HG03045 (cell line): ENCODE results near the gene MSI2.

ENCODE experiments used
- ATAC-seq: cut with Tn5 transposase; IDR thresholded peaks from one replicate; pipeline ENCODE4 v1.9.1; 2021; ENCODE audit warnings: mild to moderate bottlenecking, moderate library complexity; ENCODE audit not compliant: unreplicated experiment

MSI2 gene

GRCh38 chr17:57665696-57666095, 409.4 kb downstream of the MSI2 start:
- ATAC-seq = no peak

DNA sequence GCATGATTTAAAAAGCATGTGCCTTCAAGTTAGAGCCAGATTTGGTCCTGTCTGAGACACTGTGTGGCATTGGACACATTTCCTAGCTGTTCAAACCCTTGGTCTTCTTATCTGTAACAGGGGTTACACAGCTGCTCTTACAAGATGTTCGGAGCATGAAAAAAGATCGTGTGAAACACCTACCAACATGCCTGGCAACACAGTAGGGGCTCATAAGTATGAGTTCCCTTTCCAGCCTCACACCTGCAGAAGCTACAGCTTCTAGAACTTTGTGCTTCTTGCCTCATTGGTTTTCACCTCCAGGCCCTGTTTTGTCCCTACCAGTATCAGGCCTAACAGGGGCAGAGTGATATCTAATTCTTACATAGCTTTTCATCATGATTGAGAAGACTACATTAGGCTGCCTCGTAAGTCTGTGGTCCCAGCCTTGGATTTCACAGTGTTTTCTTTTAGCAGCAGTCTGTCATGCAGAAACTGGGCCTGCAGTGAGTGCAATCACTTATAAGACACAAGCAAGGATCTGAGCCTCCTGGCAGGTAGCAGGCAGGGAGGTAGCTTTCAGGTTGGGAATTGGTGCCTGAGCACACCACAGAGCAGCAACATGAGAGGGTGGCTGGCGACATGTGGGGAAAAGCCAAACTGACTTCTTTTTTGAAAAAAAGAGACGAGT, 410.0 kb downstream of the MSI2 start:
- ATAC-seq = no peak

- no peak for ATAC-seq
These were observed 410.6 kb downstream of the MSI2 start for GRCh38 chr17:57666946-57667345.

DNA sequence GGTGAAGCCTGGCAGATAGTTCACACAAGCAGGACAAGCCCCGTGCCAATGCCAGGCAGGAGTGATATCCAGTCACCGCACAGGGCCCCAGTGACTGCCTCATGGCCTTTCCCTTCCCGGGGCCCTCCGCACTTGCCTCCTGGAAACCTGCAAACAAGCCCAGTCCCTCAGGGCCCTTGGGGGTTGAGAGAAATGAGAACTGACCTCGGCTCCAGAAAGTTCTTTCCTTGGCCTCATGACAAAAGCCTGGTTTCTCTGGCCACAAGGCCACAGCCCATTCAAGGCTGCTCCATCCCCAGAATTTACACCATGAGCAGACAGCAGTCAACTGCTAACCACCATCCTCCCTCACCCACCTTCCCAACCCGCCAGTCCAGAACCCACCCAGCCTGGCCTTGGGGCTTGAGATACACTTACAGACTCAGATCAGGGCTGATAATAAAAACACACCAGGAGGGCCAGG, 411.2 kb downstream of the MSI2 start:
- ATAC-seq = no peak

DNA sequence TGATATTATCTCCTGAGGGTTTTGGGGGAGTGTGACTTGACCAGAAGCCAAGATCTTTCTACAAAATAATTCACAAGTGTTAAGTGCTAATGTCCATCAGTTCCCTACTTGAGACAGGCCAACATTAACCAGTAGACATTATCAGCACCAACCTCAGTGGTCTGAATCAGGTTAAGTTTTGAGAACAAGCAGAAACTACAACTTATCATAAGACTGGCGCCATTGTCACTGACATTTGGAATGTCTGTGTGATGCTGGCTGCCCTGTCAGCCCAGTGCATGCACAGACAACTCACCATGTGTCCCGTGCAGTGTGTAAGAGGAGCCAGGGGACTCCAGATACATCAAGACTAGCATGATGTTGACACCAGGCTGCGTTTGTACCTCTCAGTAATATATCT, 412.0 kb downstream of the MSI2 start:
- ATAC-seq = no peak

DNA sequence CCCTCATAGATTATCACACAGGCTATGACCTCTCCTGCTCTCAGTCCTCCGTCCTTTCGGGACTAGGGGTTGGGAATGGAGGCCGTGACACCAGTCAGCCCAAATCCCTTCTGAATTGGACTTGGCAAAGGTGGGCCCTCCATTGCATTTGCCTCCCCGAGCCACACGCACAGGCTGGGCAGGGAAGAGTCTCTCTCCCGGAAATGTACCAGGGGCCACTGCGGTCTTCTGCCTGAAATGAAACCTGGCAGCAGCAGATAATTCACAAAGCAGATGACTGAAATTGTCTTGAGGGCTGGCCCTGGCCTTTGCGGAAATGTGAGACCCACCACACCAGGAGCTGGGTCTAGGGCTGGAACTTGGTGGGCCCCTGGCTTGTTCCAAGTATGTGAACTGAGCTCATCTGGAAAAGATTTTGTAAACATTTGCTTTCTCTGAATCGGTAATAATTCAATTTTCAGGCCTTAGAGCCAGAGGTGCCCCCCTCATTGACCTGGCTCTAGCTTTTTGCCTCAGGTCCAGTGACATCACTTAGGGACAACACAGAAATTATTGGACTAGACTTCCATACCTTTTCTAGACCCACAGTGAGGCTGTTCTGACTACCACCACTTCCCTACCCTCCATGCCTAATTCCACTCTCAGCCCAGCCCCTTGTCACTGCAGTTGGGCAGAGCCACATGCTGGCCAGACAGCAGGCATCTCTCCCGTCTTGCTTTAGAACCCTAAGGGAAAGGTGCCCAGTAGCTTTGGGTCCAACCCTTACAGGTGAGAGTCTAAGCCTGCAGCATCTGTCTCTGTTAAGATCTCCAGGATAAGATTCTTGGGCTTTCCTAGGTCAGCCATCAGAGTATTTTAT, 413.6 kb downstream of the MSI2 start:
- no peak for ATAC-seq

GRCh38 chr17:57670769-57671569, 414.6 kb downstream of the MSI2 start:
- ATAC-seq = no peak

GRCh38 chr17:57671667-57672632, 415.6 kb downstream of the MSI2 start:
- ATAC-seq = no peak

GRCh38 chr17:57672971-57673370, 416.6 kb downstream of the MSI2 start:
- ATAC-seq = no peak

DNA sequence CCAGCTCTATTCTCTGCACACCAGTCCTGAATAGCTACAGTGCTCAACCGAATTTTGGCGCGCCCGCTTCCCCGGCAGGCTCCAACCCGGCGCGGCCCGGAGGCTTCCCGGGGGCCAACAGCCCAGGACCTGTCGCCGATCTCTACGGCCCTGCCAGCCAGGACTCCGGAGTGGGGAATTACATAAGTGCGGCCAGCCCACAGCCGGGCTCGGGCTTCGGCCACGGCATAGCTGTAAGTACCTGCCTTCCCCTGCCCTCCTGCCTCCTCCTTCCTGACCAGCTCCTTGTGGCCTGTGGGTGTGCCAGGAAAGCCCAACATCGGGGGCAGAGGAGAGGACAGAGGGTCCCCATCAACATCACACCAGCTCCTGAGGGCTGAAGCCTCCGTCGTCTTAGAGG, 418.6 kb downstream of the MSI2 start:
- no peak for ATAC-seq

DNA sequence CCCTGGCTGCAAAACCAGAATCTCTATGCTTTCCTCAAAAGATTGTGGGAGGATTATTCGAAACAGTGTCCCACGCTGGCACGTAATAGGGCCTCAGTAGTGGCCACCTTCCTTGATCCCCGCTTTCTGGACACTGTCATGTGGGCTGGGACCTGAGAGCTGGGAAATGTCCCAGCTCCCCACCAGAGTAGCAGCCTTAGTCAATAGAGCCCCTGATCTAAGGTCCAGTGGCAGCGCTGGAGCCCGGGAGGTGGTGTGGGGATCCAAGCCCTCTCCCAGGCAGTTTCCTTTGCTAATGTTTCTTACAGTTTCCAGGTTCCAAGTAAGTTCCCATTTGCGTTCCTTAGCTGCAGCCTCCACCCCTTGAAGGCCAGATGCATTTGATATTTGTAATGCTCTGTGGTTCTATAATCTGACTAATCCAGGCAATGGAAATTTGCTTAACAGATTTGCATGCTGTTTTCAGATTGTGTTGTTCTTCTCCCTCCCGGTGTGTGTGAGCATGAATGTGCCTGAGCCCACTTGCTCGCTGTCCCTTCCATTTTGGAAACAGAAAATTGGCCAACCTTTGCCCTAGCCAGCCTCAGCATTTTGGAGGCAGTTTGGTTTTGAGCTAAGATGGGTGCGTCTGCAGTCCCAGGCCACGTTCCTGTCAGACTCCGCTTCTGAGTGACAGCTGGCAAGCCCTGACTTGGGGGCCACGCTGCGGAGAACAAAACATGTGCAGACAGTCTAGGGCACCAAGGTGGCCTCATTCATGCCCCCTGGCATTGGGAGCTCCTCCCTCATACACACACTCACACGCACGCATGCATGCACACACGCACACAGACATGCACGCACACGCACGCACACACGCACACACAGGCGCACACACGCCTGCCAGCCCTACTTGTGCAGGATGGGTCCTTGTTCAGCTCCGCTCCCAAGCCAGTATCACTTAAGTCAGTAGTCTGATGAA, 419.4 kb downstream of the MSI2 start:
- no peak for ATAC-seq

DNA sequence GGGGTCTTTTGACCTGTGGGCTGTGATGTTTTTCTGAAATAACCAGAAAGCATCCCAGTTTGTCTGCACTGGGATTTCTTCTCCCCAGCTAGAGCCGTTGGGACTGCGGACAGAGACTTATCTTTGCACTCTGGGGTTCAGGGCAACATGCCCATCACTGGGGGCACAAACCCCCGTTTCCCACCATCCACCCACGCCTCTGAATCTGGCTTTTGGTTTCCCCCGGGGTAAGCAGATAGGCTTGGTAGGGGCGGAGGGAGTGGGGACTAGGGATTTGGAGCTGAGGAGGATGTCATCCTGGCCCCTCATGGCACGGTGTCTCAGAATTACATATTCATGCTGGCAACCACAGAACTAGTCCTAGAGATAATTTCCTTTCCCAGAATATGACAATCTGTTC, 420.2 kb downstream of the MSI2 start:
- ATAC-seq = no peak

GRCh38 chr17:57677301-57677700, 421.0 kb downstream of the MSI2 start:
- ATAC-seq = no peak

- ATAC-seq = no peak
These were observed 421.5 kb downstream of the MSI2 start for GRCh38 chr17:57677858-57678257.

GRCh38 chr17:57678393-57678792, 422.1 kb downstream of the MSI2 start:
- ATAC-seq = no peak

DNA sequence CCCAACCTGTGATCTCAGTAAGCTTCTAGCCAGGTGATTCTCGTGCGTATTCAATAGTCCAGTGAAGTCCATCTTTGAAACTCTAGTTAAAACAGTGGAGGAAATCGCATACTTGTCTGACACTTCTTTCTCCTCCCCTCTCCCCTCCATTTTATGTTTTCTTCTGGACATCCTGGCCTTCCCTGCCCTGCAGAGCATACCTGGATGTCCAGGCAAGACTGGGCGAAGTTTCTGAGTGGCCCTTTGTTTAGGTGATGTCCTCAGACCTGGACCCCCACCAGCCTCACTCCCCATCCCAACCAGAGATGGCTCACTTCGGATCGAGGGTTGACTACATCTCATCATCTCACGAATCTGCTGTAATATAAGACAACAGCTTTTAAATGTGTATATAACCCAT, 423.0 kb downstream of the MSI2 start:
- ATAC-seq = no peak

- no peak for ATAC-seq
These were observed 423.8 kb downstream of the MSI2 start for GRCh38 chr17:57679906-57680695.

DNA sequence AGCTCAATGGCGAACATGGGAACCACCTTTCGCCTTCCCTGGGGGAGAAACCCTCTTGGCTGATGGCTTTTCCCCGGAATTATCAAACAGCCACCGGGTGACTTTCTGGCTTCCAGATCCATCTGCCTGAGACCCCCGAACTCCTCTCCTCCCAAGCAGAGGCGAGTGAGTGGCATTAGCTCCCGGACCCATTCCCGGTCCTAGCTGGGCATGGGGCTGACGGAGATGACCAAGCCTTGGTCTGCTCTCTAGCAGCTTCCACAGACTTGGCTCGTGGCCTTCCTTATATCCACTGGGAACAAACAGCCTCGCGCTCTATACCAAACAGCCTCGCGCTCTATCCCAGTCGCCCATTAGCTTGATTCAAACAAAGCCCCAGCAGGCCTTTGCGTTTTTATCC, 426.4 kb downstream of the MSI2 start:
- no peak for ATAC-seq
